Esophagus squamous epithelium (tissue), 4 donors: ENCODE data around the gene EMC10.

Experiments used
- POLR2A ChIP-seq, 4 donors: fragments of 450-650 bp; IDR thresholded peaks; one replicate each; pipeline ENCODE4 v1.6.1; 2017; ENCODE audit warnings: antibody characterized with exemption in 4 of 4, mild to moderate bottlenecking in 4 of 4, moderate library complexity in 3 of 4
- TF ChIP-seq, protein P1 (sequence below), 6 experiments: fragments of 450-650 bp in 4 of 6; fragments of 200-600 bp in 2 of 6; sonication (generic) in 2 of 6; IDR thresholded peaks; one replicate each; pipeline ENCODE4 v1.5.1; 2016 to 2019; ENCODE audit warnings: antibody characterized with exemption in 6 of 6, mild to moderate bottlenecking in 4 of 6, moderate library complexity in 4 of 6

DNA sequence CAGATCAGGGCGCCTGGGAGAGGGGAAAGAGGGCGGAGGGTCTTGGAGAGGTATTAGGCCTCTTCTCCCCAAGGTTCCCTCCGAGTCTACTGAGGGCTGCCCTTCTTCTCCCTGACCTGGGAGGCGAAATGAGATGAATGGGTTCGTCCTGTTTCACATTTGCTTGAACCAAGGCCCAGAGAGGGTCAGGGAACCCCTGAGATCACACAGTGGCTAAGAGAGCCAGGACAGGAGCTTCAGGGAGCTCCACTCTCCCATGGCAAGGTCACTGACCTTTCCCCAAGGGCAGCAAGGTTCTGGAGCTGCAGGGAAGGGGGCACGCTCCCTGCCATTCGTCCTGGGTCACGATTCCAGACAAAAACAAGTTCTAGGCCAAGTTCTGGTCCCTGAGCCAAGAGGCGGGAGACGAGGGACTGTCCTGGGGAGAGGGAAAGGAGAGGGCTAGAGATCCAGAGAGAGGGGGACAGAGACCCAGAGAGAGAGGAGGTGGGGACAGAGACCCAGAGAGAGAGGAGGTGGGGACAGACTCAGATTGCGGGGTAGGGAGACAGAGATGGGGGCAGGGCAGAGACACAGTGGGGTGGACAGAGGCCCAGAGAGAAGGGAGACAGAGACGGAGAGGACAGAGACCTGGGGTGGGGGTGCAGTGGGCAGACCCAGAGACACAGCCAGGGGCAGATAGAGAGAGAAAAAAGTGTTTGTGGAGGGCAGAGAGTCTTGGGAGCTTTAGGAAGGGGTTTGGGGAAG is 36.9 kb downstream of the EMC10 start:
- TF ChIP-seq, protein P1, sequence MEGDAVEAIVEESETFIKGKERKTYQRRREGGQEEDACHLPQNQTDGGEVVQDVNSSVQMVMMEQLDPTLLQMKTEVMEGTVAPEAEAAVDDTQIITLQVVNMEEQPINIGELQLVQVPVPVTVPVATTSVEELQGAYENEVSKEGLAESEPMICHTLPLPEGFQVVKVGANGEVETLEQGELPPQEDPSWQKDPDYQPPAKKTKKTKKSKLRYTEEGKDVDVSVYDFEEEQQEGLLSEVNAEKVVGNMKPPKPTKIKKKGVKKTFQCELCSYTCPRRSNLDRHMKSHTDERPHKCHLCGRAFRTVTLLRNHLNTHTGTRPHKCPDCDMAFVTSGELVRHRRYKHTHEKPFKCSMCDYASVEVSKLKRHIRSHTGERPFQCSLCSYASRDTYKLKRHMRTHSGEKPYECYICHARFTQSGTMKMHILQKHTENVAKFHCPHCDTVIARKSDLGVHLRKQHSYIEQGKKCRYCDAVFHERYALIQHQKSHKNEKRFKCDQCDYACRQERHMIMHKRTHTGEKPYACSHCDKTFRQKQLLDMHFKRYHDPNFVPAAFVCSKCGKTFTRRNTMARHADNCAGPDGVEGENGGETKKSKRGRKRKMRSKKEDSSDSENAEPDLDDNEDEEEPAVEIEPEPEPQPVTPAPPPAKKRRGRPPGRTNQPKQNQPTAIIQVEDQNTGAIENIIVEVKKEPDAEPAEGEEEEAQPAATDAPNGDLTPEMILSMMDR (IDR thresholded peaks at IDR 0.05): no peak
- TF ChIP-seq POLR2A (IDR thresholded peaks at IDR 0.05): no peak
